Prostate gland (tissue), 2 donors: ENCODE results near the gene GGT6. TPM values are rescaled to one million over a fixed set of nuclear protein-coding genes. Genes with fewer than 3 reads are reported as not detected.
A peak's percentile ranks its signal among the peaks of the same experiment; 100 is the strongest.

Experiments used
- DNase-seq: peaks from one replicate; pipeline ENCODE4 v3.0.0-alpha.2; 2019; ENCODE audit warnings: low spot score
- H3K27ac ChIP-seq, 2 donors: fragments of 200-600 bp; sonication (generic); 2 replicates each; pipeline ENCODE4 v1.5.1; 2017 to 2019
- H3K27me3 ChIP-seq: fragments of 200-600 bp; sonication (generic); replicated peaks from 2 replicates; pipeline ENCODE4 v1.5.1; 2019; ENCODE audit not compliant: insufficient read depth
- H3K36me3 ChIP-seq, 2 donors: fragments of 200-600 bp; sonication (generic); 1 replicate in 1 of 2; 2 replicates in 1 of 2; pipeline versions ENCODE4 v1.5.1 to v1.8.1; 2017 to 2019
- H3K4me1 ChIP-seq: fragments of 200-600 bp; sonication (generic); replicated peaks from 2 replicates; pipeline ENCODE4 v1.5.1; 2019
- H3K4me3 ChIP-seq, 2 donors: fragments of 200-600 bp; sonication (generic); 2 replicates each; pipeline ENCODE4 v1.5.1; 2017 to 2019
- H3K9me3 ChIP-seq: fragments of 200-600 bp; sonication (generic); 2 replicates; pipeline ENCODE4 v1.5.1; 2017
- CTCF ChIP-seq, 4 experiments: fragments of 200-600 bp in 2 of 4; fragments of 450-650 bp in 2 of 4; sonication (generic) in 2 of 4; IDR thresholded peaks; 1 replicate in 3 of 4; 2 replicates in 1 of 4; pipeline ENCODE4 v1.5.1; 2016 to 2019; ENCODE audit warnings: antibody characterized with exemption in 4 of 4, mild to moderate bottlenecking in 2 of 4, moderate library complexity in 2 of 4
- POLR2A ChIP-seq: fragments of 450-650 bp; IDR thresholded peaks from one replicate; pipeline ENCODE4 v1.6.1; 2016; ENCODE audit warnings: antibody characterized with exemption, mild to moderate bottlenecking
- POLR2AphosphoS5 ChIP-seq: sonication (generic); formaldehyde crosslinking; IDR thresholded peaks from one replicate; pipeline ENCODE4 v1.6.1; 2017; ENCODE audit warnings: antibody characterized with exemption
- WGBS: methylation state at CpG from one replicate; pipeline ENCODE4 v1.1.5; 2018; 5-methylcytosine and 5-hydroxymethylcytosine counted together
- intact Hi-C: fragments of 100-400 bp; cut with DNase I; formaldehyde crosslinking; loops from one replicate; pipeline ENCODE4 v1.14.2; 2022
- total RNA-seq, 2 donors: library from RNA; depleted of rRNA; stranded (reverse); fragments of >200 nt; gene quantifications; one replicate each; pipeline ENCODE4 v1.1.0, GENCODE V29; 2016

GGT6 gene
- total RNA-seq, result 10 to 100 TPM; 23.5 to 35.6 TPM

GRCh38 chr17:4560421-4560820 lies at the start of gene GGT6:
Gene GGT6, minus strand, starts transcription at chr17:4560577. Its CDS starts 56 bp downstream, at chr17:4560521.
- H3K27ac ChIP-seq, result peak within 1 kb of the TSS; percentile 3 to 70
- no peaks in the 10 kb centered on the region for H3K9me3 ChIP-seq
- no peaks in the 10 kb centered on the region for H3K36me3 ChIP-seq
- no peaks in the 10 kb centered on the region for H3K27me3 ChIP-seq
- H3K4me3 ChIP-seq, result peak within 1 kb of the TSS; percentile 12
- peaks cover 4% of the 10 kb centered on the region for H3K4me1 ChIP-seq
- TF ChIP-seq POLR2AphosphoS5 (no peak), POLR2A (peak; percentile 37)
- WGBS, result 22% methylated on average over 12 of the region's 12 CpGs
- intact Hi-C loops, result loop anchor here (10.0 kb wide), 1 partner anchor 136 kb away; no protein-coding TSS in a partner anchor
- DNase-seq, result peak; percentile 67

GRCh38 chr17:4610162-4610561 lies 49.8 kb upstream of the GGT6 start:
- H3K4me1 ChIP-seq, result no peaks in the 10 kb centered on the region
- intact Hi-C loops, result no loop called here
- WGBS, result 78% methylated on average over 5 of the region's 5 CpGs
- DNase-seq, result no peak
- H3K9me3 ChIP-seq, result no peaks in the 10 kb centered on the region
- no peak overlapping the region for H3K27ac ChIP-seq
- no peak overlapping the region for H3K4me3 ChIP-seq
- TF ChIP-seq POLR2A (no peak), CTCF (IDR thresholded peaks at IDR 0.05) (no peak), POLR2AphosphoS5 (no peak)
- H3K27me3 ChIP-seq, result no peaks in the 10 kb centered on the region
- H3K36me3 ChIP-seq, result no peaks in the 10 kb centered on the region

- no peak overlapping the region for H3K27ac ChIP-seq
- no peak overlapping the region for H3K4me3 ChIP-seq
- TF ChIP-seq POLR2AphosphoS5 (no peak), POLR2A (no peak), CTCF (IDR thresholded peaks at IDR 0.05) (no peak)
- no peaks in the 10 kb centered on the region for H3K36me3 ChIP-seq
- H3K27me3 ChIP-seq, result no peaks in the 10 kb centered on the region
- WGBS, result 71% methylated on average over 7 of the region's 7 CpGs
- no peaks in the 10 kb centered on the region for H3K4me1 ChIP-seq
- H3K9me3 ChIP-seq, result no peaks in the 10 kb centered on the region
- DNase-seq, result no peak
- intact Hi-C loops, result no loop called here
These were observed 49.4 kb upstream of the GGT6 start for GRCh38 chr17:4609761-4610160.

GRCh38 chr17:4607773-4608187 lies 47.4 kb upstream of the GGT6 start:
- 16% methylated on average over 9 of the region's 9 CpGs for WGBS
- TF ChIP-seq POLR2A (no peak), POLR2AphosphoS5 (no peak), CTCF (IDR thresholded peaks at IDR 0.05) (no peak)
- intact Hi-C loops, result no loop called here
- no peak for DNase-seq
- Histone ChIP-seq H3K9me3 (no peaks in the 10 kb centered on the region), H3K4me3 (no peak overlapping the region), H3K4me1 (no peaks in the 10 kb centered on the region), H3K27me3 (no peaks in the 10 kb centered on the region), H3K36me3 (no peaks in the 10 kb centered on the region), H3K27ac (peak overlapping the region in 1 of 2 donors; percentile 12)

GRCh38 chr17:4607261-4607741 lies 46.9 kb upstream of the GGT6 start:
- Histone ChIP-seq H3K27me3 (no peaks in the 10 kb centered on the region), H3K4me1 (no peaks in the 10 kb centered on the region), H3K27ac (peak overlapping the region in 1 of 2 donors; percentile 12), H3K4me3 (no peak overlapping the region), H3K9me3 (no peaks in the 10 kb centered on the region), H3K36me3 (no peaks in the 10 kb centered on the region)
- intact Hi-C loops, result no loop called here
- TF ChIP-seq POLR2A (no peak), POLR2AphosphoS5 (no peak), CTCF (IDR thresholded peaks at IDR 0.05) (no peak)
- no peak for DNase-seq
- WGBS, result 71% methylated on average over 23 of the region's 25 CpGs
